ENCODE data around the gene ANKRD28.
"Not testable (repeated sequence)": the region's sequence is repeated elsewhere in the genome, so short reads cannot be mapped to it uniquely, and the experiment has no call there.

The ANKRD28 gene

DNA sequence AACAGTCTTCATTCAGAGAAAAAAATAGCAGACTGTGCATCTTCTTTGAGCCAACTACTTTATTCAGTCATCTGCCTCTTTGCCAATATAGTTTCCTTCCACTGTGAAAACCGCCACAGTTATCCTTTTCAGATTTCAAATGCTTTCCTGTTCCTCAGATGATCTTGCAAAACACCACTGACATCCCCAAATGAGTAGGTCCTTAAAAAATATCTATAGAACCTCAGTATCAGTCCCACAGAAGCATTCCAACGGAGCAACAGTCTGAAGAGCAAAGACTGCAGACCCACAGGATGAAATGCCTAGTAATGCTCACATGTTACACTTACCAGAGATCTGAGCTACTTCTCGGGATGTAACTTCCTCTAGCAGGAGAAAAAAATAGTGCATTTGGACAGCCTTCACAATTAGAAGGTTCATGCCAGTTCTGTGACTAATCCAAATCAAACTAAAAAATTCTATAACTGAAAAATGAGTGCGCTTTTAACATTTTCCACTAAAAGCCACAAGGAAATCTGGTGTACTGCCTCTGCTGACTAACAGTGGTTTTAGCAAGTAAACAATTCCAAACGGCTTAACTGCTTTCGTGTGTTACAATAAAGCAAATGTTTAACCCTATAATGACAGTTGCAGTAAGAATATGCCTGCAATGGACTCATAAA lies at the start of gene ANKRD28:
Gene ANKRD28 (minus strand): TSS at position 338 of the 662 bp plus-strand sequence. CDS start 1,458 bp downstream, outside the sequence.
- DNase-seq (ENCODE audit: low read depth in 2 of 2) = no peak

- no peak for DNase-seq (ENCODE audit: low read depth in 2 of 2)
Observed at GRCh38 chr3:15847239-15847638, 49.5 kb upstream of the ANKRD28 start.

- DNase-seq (ENCODE audit: low read depth in 2 of 2) = no peak
Observed at GRCh38 chr3:15846606-15847005, 48.8 kb upstream of the ANKRD28 start.

- no peak for DNase-seq (ENCODE audit: low read depth in 2 of 2)
Observed at GRCh38 chr3:15845475-15845874, 47.7 kb upstream of the ANKRD28 start.

GRCh38 chr3:15844889-15845288 lies 47.1 kb upstream of the ANKRD28 start:
- no peak for DNase-seq (ENCODE audit: low read depth in 2 of 2)

DNA sequence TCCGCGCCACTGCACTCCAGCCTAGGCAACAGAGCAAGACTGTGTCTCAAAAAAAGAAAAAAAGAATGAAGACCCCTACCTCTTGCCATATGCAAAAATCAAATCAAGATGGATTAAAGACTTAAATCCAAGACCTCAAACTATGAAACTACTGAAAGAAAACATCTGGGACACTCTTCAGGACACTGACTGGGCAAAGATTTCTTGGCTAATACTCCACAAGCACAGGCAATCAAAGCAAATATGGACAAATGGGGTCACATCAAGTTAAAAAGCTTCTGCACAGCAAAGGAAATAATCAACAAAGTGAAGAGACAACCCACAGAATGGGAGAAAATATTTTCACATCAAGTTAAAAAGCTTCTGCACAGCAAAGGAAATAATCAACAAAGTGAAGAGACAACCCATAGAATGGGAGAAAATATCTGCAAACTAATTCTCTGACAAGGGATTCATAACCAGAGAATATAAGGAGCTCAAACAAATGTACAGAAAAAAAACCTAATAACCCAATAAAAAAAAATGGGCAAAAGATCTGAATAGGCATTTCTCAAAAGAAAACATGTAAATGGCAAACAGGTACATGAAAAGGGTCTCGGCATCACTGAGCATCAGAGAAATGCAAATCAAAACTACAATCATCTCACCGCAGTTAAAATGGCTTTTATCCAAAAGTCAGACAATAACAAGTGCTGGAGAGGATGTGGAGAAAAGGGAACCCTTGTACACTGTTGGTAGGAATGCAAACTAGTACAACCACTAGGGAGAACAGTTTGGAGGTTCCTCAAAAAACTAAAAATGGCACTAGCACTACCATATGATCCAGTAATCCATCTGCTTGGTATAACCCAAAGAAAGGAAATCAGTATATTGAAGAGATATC lies 43.6 kb upstream of the ANKRD28 start:
- DNase-seq (ENCODE audit: low read depth in 2 of 2) = not testable (repeated sequence)

DNA sequence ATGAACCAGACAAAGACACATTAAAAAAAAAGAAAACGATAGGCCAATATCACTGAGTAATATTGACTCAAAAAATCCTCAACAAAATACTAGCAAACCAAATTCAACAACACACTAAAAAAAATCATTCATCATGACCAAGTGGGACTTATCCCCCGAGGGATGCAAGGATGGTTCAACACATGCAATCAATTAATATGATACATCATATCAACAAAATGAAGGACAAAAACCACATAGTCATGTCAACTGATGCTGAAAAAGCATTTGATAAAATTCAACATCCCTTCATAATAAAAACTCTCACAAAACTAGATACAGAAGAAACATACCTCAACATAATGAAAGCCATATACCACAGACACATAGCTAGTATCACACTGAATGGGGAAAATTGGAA lies 41.8 kb upstream of the ANKRD28 start:
- DNase-seq (ENCODE audit: low read depth in 2 of 2) = no peak

DNA sequence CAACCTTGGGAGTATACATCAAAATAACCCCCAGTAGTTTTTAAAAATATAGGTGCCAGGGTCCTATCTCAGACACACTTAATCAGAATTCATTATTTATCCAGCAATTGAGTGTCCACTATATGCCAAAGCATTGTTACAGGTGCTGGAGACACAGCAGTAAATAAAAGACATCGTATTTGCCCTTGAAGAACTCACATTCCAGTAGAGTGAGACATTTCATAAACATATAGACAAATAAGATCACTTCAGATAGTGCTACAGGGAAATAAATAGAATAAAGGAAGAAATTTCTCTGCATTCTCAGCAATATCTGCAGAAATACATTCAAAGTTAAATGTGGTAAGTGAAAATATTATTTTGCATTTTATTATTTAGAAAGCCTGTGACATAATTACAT lies 34.1 kb upstream of the ANKRD28 start:
- no peak for DNase-seq (ENCODE audit: low read depth in 2 of 2)

DNA sequence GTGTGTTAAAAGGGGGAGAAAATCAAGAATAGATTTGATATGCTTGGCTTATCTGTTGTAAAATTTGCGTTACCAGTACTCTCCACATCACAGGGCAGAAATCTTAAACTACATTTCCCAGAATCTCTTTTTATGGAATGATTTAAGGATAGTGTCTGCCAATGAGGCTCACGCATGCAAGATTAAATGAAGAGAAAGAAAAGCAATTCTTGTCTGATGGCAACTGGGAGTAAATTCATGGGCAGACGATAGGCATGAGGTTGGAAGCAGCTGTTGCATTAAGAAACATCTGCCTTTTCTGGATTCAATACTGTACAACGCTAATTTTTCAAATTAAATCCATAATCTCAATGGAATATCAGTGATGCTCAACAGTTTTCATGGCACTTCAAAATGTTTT lies 27.2 kb upstream of the ANKRD28 start:
- DNase-seq (ENCODE audit: low read depth in 2 of 2) = no peak

- no peak for DNase-seq (ENCODE audit: low read depth in 2 of 2)
Observed at GRCh38 chr3:15823092-15823491, 25.3 kb upstream of the ANKRD28 start.

DNA sequence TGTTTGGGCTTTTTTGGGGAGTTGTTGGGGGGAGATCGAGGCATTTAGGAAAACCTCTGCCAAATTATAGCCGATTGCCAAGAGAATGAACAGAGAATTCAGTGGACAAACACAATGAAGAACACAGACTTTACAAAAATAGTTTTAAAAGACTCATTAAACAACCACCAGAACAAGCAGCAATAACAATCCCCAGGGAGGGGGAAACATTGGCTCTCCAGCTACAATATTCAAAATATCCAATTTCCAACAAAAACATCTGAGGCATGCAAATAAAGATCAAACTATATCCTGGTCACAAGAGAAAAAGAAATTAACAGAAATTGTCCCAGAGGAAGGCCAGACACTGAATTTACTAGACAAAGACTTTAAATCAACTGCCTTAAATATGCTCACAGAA lies 24.5 kb upstream of the ANKRD28 start:
- no peak for DNase-seq (ENCODE audit: low read depth in 2 of 2)

DNA sequence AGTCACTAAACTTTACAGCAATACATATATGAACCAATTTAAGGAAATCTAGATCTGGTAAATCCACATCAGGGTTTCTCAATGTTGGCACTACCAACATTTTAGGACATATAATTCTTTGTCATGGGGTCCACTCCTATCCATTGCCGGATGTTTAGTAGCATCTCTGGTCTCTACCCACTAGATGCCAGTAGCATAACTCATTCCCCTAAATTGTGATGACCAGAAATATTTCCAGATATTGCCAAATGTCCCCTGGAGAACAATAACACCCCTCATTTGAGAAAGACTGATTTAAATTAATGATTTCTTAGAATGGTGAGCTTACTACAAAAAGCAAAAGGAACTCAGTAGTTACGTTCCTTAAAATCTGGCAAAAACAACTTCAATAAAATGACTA lies 23.1 kb upstream of the ANKRD28 start:
- no peak for DNase-seq (ENCODE audit: low read depth in 2 of 2)

DNA sequence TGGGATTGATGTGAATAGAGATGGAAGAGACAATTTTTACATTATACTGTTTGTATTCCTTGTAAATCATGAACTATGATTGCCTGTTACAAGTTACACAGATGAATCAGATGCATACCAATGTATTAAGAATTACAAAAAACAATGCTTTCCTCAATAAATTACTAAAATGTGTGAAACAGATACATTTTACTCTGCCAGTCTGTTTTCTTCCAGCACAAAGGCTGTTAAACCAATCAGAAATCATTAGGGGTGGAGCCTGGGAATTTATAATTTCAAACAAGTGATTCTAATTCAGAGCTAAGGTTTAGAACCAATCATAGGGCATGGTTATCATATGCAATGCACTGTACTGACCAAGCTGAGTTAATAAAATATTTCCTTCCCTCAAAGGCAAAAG lies 21.8 kb upstream of the ANKRD28 start:
- no peak for DNase-seq (ENCODE audit: low read depth in 2 of 2)

DNA sequence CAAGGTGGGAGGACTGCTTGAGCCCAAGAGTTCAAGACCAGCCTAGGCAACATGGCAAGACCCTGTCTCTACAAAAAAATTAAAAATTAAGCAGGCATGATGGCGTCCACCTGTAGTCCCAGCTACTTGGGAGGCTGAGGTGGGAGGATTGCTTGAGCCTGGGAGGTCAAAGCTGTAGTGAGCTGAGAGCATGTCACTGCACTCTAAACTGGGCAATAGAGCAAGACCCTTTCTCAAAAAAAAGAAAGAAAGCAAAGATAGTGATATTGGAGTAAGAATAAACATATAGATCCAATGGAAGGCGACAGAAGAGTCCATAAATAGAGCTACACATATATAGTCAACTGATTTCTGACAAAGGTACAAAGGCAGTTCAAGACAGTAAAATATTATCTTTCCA lies 21.3 kb upstream of the ANKRD28 start:
- no peak for DNase-seq (ENCODE audit: low read depth in 2 of 2)

GRCh38 chr3:15815696-15816095 lies 17.9 kb upstream of the ANKRD28 start:
- no peak for DNase-seq (ENCODE audit: low read depth in 2 of 2)

DNA sequence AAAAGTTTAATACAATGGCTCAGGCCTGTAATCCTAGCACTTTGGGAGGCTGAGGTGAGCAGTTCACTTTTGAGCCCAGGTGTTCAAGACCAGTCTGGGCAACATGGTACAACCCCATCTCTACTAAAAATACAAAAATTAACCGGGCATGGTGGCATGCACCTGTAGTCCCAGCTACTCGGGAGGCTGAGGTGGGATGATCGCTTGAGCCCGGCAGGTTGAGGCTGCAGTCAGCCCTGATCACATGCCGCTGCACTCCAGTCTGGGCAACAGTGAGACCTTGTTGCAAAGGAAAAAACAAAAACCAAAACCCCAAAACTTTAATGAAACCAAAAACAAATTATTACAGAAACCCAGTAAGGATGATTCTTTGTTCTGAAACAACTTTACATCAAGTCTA lies 15.3 kb upstream of the ANKRD28 start:
- not testable (repeated sequence) for DNase-seq (ENCODE audit: low read depth in 2 of 2)

DNA sequence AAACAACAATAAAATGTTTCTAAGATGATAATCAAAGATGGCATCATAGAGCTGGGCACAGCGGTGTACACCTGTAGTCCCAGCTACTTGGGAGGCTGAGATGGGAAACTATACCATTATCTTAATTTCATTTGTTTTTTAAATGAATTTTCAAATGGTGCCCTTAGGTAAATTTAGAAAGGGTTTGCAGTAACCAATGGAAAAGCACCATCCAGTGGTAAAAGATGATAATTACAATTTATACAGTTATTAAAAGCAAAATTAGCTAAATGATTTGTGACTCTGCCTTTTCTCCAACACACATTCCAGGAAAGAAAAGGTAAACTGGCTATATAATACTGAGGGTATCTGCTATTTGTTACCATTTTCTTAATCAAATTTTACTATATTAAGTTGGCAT lies 14.4 kb upstream of the ANKRD28 start:
- no peak for DNase-seq (ENCODE audit: low read depth in 2 of 2)

GRCh38 chr3:15810702-15811101 lies 12.9 kb upstream of the ANKRD28 start:
- no peak for DNase-seq (ENCODE audit: low read depth in 2 of 2)

DNA sequence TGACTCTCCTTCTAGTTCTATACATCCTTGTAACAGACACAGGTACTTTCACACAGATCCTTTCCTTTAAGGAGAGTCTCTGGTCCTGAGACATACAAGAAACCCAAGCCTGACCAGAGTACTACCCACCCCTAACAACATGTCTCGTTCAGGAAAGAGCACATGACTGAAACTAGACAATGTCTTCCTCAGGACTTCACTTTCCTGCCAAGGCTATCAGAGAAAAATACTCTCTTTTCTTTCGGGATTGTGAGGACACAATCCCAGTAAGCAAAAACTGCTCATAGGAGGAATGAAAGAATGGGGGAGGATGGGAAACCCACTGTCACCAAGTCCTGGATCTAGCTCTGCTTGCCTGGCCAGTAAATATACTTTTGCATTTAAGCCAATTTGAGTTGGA lies 11.5 kb upstream of the ANKRD28 start:
- DNase-seq (ENCODE audit: low read depth in 2 of 2) = no peak

- no peak for DNase-seq (ENCODE audit: low read depth in 2 of 2)
Observed at GRCh38 chr3:15808679-15809310, 11.0 kb upstream of the ANKRD28 start.

DNA sequence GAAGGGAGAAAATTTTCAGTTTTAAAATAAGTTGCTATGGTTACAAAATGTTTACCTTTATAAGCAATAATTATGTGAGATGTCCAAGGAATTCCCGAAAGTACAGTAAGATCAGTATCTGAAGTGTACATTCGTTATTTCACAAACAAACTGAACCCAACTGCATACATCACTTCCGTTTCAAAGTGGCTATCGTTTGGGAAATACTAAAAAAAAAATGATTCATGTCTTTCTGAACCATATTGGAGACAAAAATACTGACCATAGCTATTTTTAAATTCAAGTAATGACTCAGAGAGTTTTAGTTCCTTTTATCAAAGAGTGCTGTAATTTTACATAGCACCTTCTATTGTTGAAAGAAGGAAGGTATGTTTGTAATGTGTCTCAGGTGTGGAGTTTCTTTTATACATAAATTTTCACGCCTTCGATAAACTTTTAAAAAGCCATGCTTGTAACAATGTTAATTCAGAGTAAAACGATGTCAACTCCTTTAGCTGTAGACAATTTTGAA lies 8.0 kb upstream of the ANKRD28 start:
- no peak for DNase-seq (ENCODE audit: low read depth in 2 of 2)

- no peak for DNase-seq (ENCODE audit: low read depth in 2 of 2)
Observed at GRCh38 chr3:15804553-15805095, 6.8 kb upstream of the ANKRD28 start.
